ENCODE results near the gene TMEM108.

The TMEM108 gene

GRCh38 chr3:133393691-133394474 is 355.7 kb downstream of the TMEM108 start:
- no peak for DNase-seq

- no peak for DNase-seq
These were observed 356.5 kb downstream of the TMEM108 start for GRCh38 chr3:133394561-133395311.

- no peak for DNase-seq
These were observed 358.7 kb downstream of the TMEM108 start for GRCh38 chr3:133396906-133397305.

- no peak for DNase-seq
These were observed 361.9 kb downstream of the TMEM108 start, which contains the start of gene BFSP2 for GRCh38 chr3:133400006-133400515. BFSP2 (plus strand) TSS chr3:133400056; CDS start chr3:133400084, 28 bp downstream.

GRCh38 chr3:133401374-133402135 is 363.4 kb downstream of the TMEM108 start:
- DNase-seq: no peak

GRCh38 chr3:133404920-133405319 is 366.7 kb downstream of the TMEM108 start:
- no peak for DNase-seq

GRCh38 chr3:133408366-133408765 is 370.2 kb downstream of the TMEM108 start:
- no peak for DNase-seq

- DNase-seq: no peak
These were observed 370.8 kb downstream of the TMEM108 start for GRCh38 chr3:133408961-133409360.

GRCh38 chr3:133410191-133410892 is 372.2 kb downstream of the TMEM108 start:
- no peak for DNase-seq

GRCh38 chr3:133412183-133413132 is 374.3 kb downstream of the TMEM108 start:
- DNase-seq: no peak

GRCh38 chr3:133413161-133414020 is 375.2 kb downstream of the TMEM108 start:
- no peak for DNase-seq

- DNase-seq: no peak
These were observed 375.8 kb downstream of the TMEM108 start for GRCh38 chr3:133414021-133414392.

GRCh38 chr3:133418361-133418760 is 380.2 kb downstream of the TMEM108 start:
- no peak for DNase-seq

- no peak for DNase-seq
These were observed 381.1 kb downstream of the TMEM108 start for GRCh38 chr3:133419151-133419909.

GRCh38 chr3:133424937-133425869 is 387.0 kb downstream of the TMEM108 start:
- no peak for DNase-seq

- no peak for DNase-seq
These were observed 387.7 kb downstream of the TMEM108 start for GRCh38 chr3:133425898-133426297.

- DNase-seq: no peak
These were observed 388.5 kb downstream of the TMEM108 start for GRCh38 chr3:133426721-133427120.

GRCh38 chr3:133428552-133428951 is 390.4 kb downstream of the TMEM108 start:
- DNase-seq: no peak

Measured in GOT3 (cell line).